GM18909 (cell line): ENCODE results near the gene UBE2K.
"Not testable (repeated sequence)": the region's sequence is repeated elsewhere in the genome, so short reads cannot be mapped to it uniquely, and the experiment has no call there.

Source experiments
- ATAC-seq: cut with Tn5 transposase; IDR thresholded peaks from one replicate; pipeline ENCODE4 v1.9.1; 2021; ENCODE audit warnings: mild to moderate bottlenecking; ENCODE audit not compliant: unreplicated experiment, poor library complexity

The UBE2K gene

GRCh38 chr4:39785083-39785482 is 87.1 kb downstream of the UBE2K start:
- no peak for ATAC-seq

- ATAC-seq = no peak
Measured at GRCh38 chr4:39786838-39787237, 88.9 kb downstream of the UBE2K start.

GRCh38 chr4:39792128-39792527 is 94.2 kb downstream of the UBE2K start:
- no peak for ATAC-seq

- ATAC-seq = no peak
Measured at GRCh38 chr4:39792529-39792928, 94.6 kb downstream of the UBE2K start.

- not testable (repeated sequence) for ATAC-seq
Measured at GRCh38 chr4:39792976-39793375, 95.0 kb downstream of the UBE2K start.

GRCh38 chr4:39802005-39802404 is 104.1 kb downstream of the UBE2K start:
- no peak for ATAC-seq

- ATAC-seq = no peak
Measured at GRCh38 chr4:39808231-39808749, 110.4 kb downstream of the UBE2K start.

GRCh38 chr4:39812500-39812899 is 114.6 kb downstream of the UBE2K start:
- no peak for ATAC-seq

GRCh38 chr4:39813033-39813432 is 115.1 kb downstream of the UBE2K start:
- not testable (repeated sequence) for ATAC-seq

- ATAC-seq = not testable (repeated sequence)
Measured at GRCh38 chr4:39813761-39814160, 115.8 kb downstream of the UBE2K start.

- ATAC-seq = no peak
Measured at GRCh38 chr4:39814403-39815185, 116.7 kb downstream of the UBE2K start.

- no peak for ATAC-seq
Measured at GRCh38 chr4:39818646-39819045, 120.7 kb downstream of the UBE2K start.

GRCh38 chr4:39820186-39820585 is 122.2 kb downstream of the UBE2K start:
- no peak for ATAC-seq

GRCh38 chr4:39821951-39822350 is 124.0 kb downstream of the UBE2K start:
- no peak for ATAC-seq

- ATAC-seq = no peak
Measured at GRCh38 chr4:39822662-39823061, 124.7 kb downstream of the UBE2K start.

- ATAC-seq = no peak
Measured at GRCh38 chr4:39823191-39823590, 125.3 kb downstream of the UBE2K start.

- ATAC-seq = no peak
Measured at GRCh38 chr4:39825090-39825489, 127.2 kb downstream of the UBE2K start.

- no peak for ATAC-seq
Measured at GRCh38 chr4:39825741-39826231, 127.8 kb downstream of the UBE2K start.
